HG02970 (cell line): ENCODE results near the gene GOLGA8F.
"Not testable (repeated sequence)": the region's sequence is repeated elsewhere in the genome, so short reads cannot be mapped to it uniquely, and the experiment has no call there.

ENCODE experiments used
- ATAC-seq: cut with Tn5 transposase; IDR thresholded peaks from one replicate; pipeline ENCODE4 v1.9.1; 2021; ENCODE audit warnings: mild to moderate bottlenecking, moderate library complexity, moderate number of reproducible peaks; ENCODE audit not compliant: unreplicated experiment, low FRiP score

GOLGA8F gene

GRCh38 chr15:28378364-28378763, at the start of gene GOLGA8F:
Gene GOLGA8F, plus strand, starts transcription at chr15:28378664. Its CDS starts 98 bp downstream, at chr15:28378762.
- not testable (repeated sequence) for ATAC-seq

- ATAC-seq: not testable (repeated sequence)
Measured at GRCh38 chr15:28357984-28358383, 20.5 kb upstream of the GOLGA8F start, which contains the start of gene GOLGA6L24. Gene GOLGA6L24, minus strand, starts transcription at chr15:28358084. Its CDS starts 61 bp downstream, at chr15:28358023.

- ATAC-seq: not testable (repeated sequence)
Measured at GRCh38 chr15:28365502-28365901, 13.0 kb upstream of the GOLGA8F start.

GRCh38 chr15:28380053-28380452, 1.6 kb downstream of the GOLGA8F start:
- ATAC-seq: not testable (repeated sequence)

- not testable (repeated sequence) for ATAC-seq
Measured at GRCh38 chr15:28396022-28396421, 17.6 kb downstream of the GOLGA8F start.

GRCh38 chr15:28402774-28403435, 24.4 kb downstream of the GOLGA8F start:
- ATAC-seq: not testable (repeated sequence)

GRCh38 chr15:28420470-28420869, 42.0 kb downstream of the GOLGA8F start:
- ATAC-seq: not testable (repeated sequence)

GRCh38 chr15:28435594-28435993, 57.1 kb downstream of the GOLGA8F start:
- ATAC-seq: not testable (repeated sequence)
